Subcutaneous adipose tissue (tissue), 4 donors: ENCODE data around the gene DHRS4L2. TPM values are rescaled to one million over a fixed set of nuclear protein-coding genes. Genes with fewer than 3 reads are reported as not detected.

Experiments used
- CTCF ChIP-seq: fragments of 450-650 bp; IDR thresholded peaks from one replicate; pipeline ENCODE4 v1.5.1; 2016; ENCODE audit warnings: low read depth, mild to moderate bottlenecking, control low read depth, antibody characterized with exemption, moderate library complexity
- total RNA-seq, 4 donors: library from RNA; depleted of rRNA; stranded (reverse); fragments of >200 nt; gene quantifications; one replicate each; pipeline ENCODE4 v1.1.0, GENCODE V29; 2016

Gene DHRS4L2
- total RNA-seq, 4 donors from 2014 or later = 13.9 to 26.4 (median 20.9) TPM

GRCh38 chr14:24036169-24036962 lies 47.6 kb downstream of the DHRS4L2 start:
- no peak for TF ChIP-seq CTCF

GRCh38 chr14:24037658-24038037 lies 48.9 kb downstream of the DHRS4L2 start:
- TF ChIP-seq CTCF = no peak

- no peak for TF ChIP-seq CTCF
These were observed 50.0 kb downstream of the DHRS4L2 start for GRCh38 chr14:24038686-24039085.

- TF ChIP-seq CTCF = no peak
These were observed 52.0 kb downstream of the DHRS4L2 start for GRCh38 chr14:24040692-24041091.

GRCh38 chr14:24042746-24043145 lies 54.0 kb downstream of the DHRS4L2 start:
- TF ChIP-seq CTCF = no peak

- TF ChIP-seq CTCF = no peak
These were observed 62.6 kb downstream of the DHRS4L2 start for GRCh38 chr14:24051176-24051788.

- TF ChIP-seq CTCF = no peak
These were observed 63.3 kb downstream of the DHRS4L2 start, which contains the start of gene CARMIL3 for GRCh38 chr14:24051789-24052655. CARMIL3 (plus strand) TSS chr14:24052009; CDS start chr14:24052154, 145 bp downstream.
